HL-60 (cell line): ENCODE measurements around the gene TARBP2.
A peak's percentile ranks its signal among the peaks of the same experiment; 100 is the strongest.

ENCODE experiments used
- DNase-seq, 2 experiments: peaks; one replicate each; pipeline ENCODE4 v3.0.0-alpha.2; 2010 to 2020; ENCODE audit warnings: low read depth in 1 of 2, low spot score in 1 of 2
- H3K27ac ChIP-seq: fragments of 250-450 bp; sonication (Bioruptor Pico); replicated peaks from 2 replicates; pipeline ENCODE4 v1.5.1; 2020; ENCODE audit warnings: mild to moderate bottlenecking, moderate library complexity
- H3K27me3 ChIP-seq: fragments of 250-450 bp; sonication (Bioruptor Pico); 2 replicates; pipeline ENCODE4 v1.5.1; 2021; ENCODE audit warnings: mild to moderate bottlenecking, moderate library complexity; ENCODE audit not compliant: insufficient read depth, poor library complexity, severe bottlenecking
- H3K4me3 ChIP-seq: replicated peaks from 2 replicates; pipeline ENCODE4 v1.5.1; 2011; ENCODE audit warnings: mild to moderate bottlenecking, control low read depth, low read length; ENCODE audit not compliant: insufficient read depth
- CTCF ChIP-seq: IDR thresholded peaks from one replicate; pipeline ENCODE4 v1.5.1; 2011; ENCODE audit warnings: low read length, control low read depth, inconsistent platforms; ENCODE audit not compliant: insufficient read depth
- GABPA ChIP-seq: IDR thresholded peaks from 2 replicates; pipeline ENCODE4 v1.6.1; 2012; ENCODE audit warnings: low read depth
- POLR2AphosphoS5 ChIP-seq: IDR thresholded peaks from 2 replicates; pipeline ENCODE4 v1.6.1; 2012; ENCODE audit warnings: low read depth
- REST ChIP-seq: IDR thresholded peaks from 2 replicates; pipeline ENCODE4 v1.6.1; 2012; ENCODE audit warnings: low read depth; ENCODE audit not compliant: insufficient replicate concordance
- SPI1 ChIP-seq: IDR thresholded peaks from 2 replicates; pipeline ENCODE4 v1.6.1; 2012; ENCODE audit warnings: low read depth, mild to moderate bottlenecking, borderline replicate concordance

TARBP2 gene

GRCh38 chr12:53496752-53497032, 4.4 kb upstream of the TARBP2 start:
- H3K4me3 ChIP-seq: no peak overlapping the region

GRCh38 chr12:53497461-53497860, 3.6 kb upstream of the TARBP2 start:
- Histone ChIP-seq H3K4me3 (no peak overlapping the region), H3K27ac (no peak overlapping the region), H3K27me3 (no peaks in the 10 kb centered on the region)
- TF ChIP-seq GABPA: no peak
- TF ChIP-seq REST: no peak
- TF ChIP-seq POLR2AphosphoS5: no peak
- TF ChIP-seq SPI1: no peak
- TF ChIP-seq CTCF: no peak
- no peak for DNase-seq

More at GRCh38 chr12:53496752-53497032, 4.4 kb upstream of the TARBP2 start:
- no peak for TF ChIP-seq GABPA
- no peak for TF ChIP-seq CTCF
- TF ChIP-seq SPI1: no peak
- TF ChIP-seq REST: no peak
- TF ChIP-seq POLR2AphosphoS5: no peak
- H3K27me3 ChIP-seq: no peaks in the 10 kb centered on the region
- no peak for DNase-seq
- no peak overlapping the region for H3K27ac ChIP-seq

GRCh38 chr12:53498235-53498630, 2.9 kb upstream of the TARBP2 start:
- no peak for TF ChIP-seq GABPA
- no peaks in the 10 kb centered on the region for H3K27me3 ChIP-seq
- H3K27ac ChIP-seq: no peak overlapping the region
- no peak overlapping the region for H3K4me3 ChIP-seq
- no peak for DNase-seq

GRCh38 chr12:53499266-53500141, 1.6 kb upstream of the TARBP2 start, which contains the start of gene MAP3K12:
Gene MAP3K12, minus strand, starts transcription at chr12:53499458. Its CDS starts 12,067 bp downstream, at chr12:53487391.
- Histone ChIP-seq H3K27me3 (no peaks in the 10 kb centered on the region), H3K27ac (peak within 1 kb of the TSS; percentile 97), H3K4me3 (peak within 1 kb of the TSS; percentile 54)
- TF ChIP-seq REST: no peak
- peak in 1 of 2 experiments; percentile 47 for DNase-seq
